Tibial nerve (tissue), 4 donors: ENCODE results near the gene RAET1E. TPM values are rescaled to one million over a fixed set of nuclear protein-coding genes. Genes with fewer than 3 reads are reported as not detected.
"Not testable (repeated sequence)": the region's sequence is repeated elsewhere in the genome, so short reads cannot be mapped to it uniquely, and the experiment has no call there.

Experiments
- DNase-seq, 2 donors: peaks; one replicate each; pipeline ENCODE4 v3.0.0-alpha.2; 2019; ENCODE audit warnings: low spot score in 2 of 2
- H3K27ac ChIP-seq, 4 donors: fragments of 200-600 bp; sonication (generic) in 3 of 4; one replicate each; pipeline ENCODE4 v1.5.1; 2017 to 2019; ENCODE audit warnings: mild to moderate bottlenecking in 1 of 4
- H3K27me3 ChIP-seq, 2 donors: fragments of 200-600 bp; sonication (generic) in 1 of 2; one replicate each; pipeline versions ENCODE4 v1.5.1 to v1.6.0; 2017 to 2019
- H3K36me3 ChIP-seq, 3 donors: fragments of 200-600 bp; sonication (generic); one replicate each; pipeline ENCODE4 v1.5.1; 2018 to 2019
- H3K4me1 ChIP-seq, 4 donors: fragments of 200-600 bp; sonication (generic) in 3 of 4; one replicate each; pipeline ENCODE4 v1.5.1; 2017 to 2019
- H3K4me3 ChIP-seq, 4 donors: fragments of 200-600 bp; sonication (generic) in 3 of 4; one replicate each; pipeline ENCODE4 v1.5.1; 2017 to 2019; ENCODE audit warnings: mild to moderate bottlenecking in 1 of 4, moderate library complexity in 1 of 4
- H3K9me3 ChIP-seq, 4 donors: fragments of 200-600 bp; sonication (generic) in 3 of 4; one replicate each; pipeline ENCODE4 v1.5.1; 2017 to 2019
- CTCF ChIP-seq, 5 experiments: fragments of 200-600 bp in 3 of 5; fragments of 450-650 bp in 2 of 5; sonication (generic) in 3 of 5; IDR thresholded peaks; one replicate each; pipeline ENCODE4 v1.5.1; 2016 to 2019; ENCODE audit warnings: antibody characterized with exemption in 5 of 5, mild to moderate bottlenecking in 3 of 5, moderate library complexity in 2 of 5
- EP300 ChIP-seq, 2 donors: sonication (generic); formaldehyde crosslinking; IDR thresholded peaks; one replicate each; pipeline ENCODE4 v1.6.1; 2017; ENCODE audit warnings: antibody characterized with exemption in 2 of 2, mild to moderate bottlenecking in 1 of 2
- POLR2A ChIP-seq, 2 donors: fragments of 450-650 bp; IDR thresholded peaks; one replicate each; pipeline ENCODE4 v1.6.1; 2017; ENCODE audit warnings: antibody characterized with exemption in 2 of 2, mild to moderate bottlenecking in 2 of 2, moderate library complexity in 2 of 2
- WGBS, 2 donors: methylation state at CpG; one replicate each; pipeline ENCODE4 v1.1.5; 2018; 5-methylcytosine and 5-hydroxymethylcytosine counted together
- total RNA-seq, 4 donors: library from RNA; depleted of rRNA; stranded (reverse); fragments of >200 nt; gene quantifications; one replicate each; pipeline ENCODE4 v1.1.0, GENCODE V29; 2016

Gene RAET1E
- total RNA-seq, 4 donors from 2014 or later, result 0.30 to 1.6 (median 0.44) TPM; not detected in 1

- Histone ChIP-seq H3K27me3 (no peaks in the 10 kb centered on the region), H3K27ac (no peak overlapping the region), H3K4me3 (no peak overlapping the region), H3K9me3 (peaks cover 0 to 14% (median 2%) of the 10 kb centered on the region in 4 donors), H3K36me3 (no peaks in the 10 kb centered on the region), H3K4me1 (no peaks in the 10 kb centered on the region)
- WGBS, 2 donors, result 92 to 94% methylated on average over 23 of the region's 23 CpGs
- TF ChIP-seq POLR2A (IDR thresholded peaks at IDR 0.05) (no peak), CTCF (IDR thresholded peaks at IDR 0.05) (no peak), EP300 (IDR thresholded peaks at IDR 0.05) (no peak)
- DNase-seq, result no peak
Measured at GRCh38 chr6:149910721-149911151, 12.8 kb upstream of the RAET1E start.

GRCh38 chr6:149909701-149910470, 12.0 kb upstream of the RAET1E start:
- 83 to 95% methylated on average over 8 to 9 of the region's 9 CpGs for WGBS, 2 donors
- Histone ChIP-seq H3K27ac (no peak overlapping the region), H3K4me3 (no peak overlapping the region), H3K4me1 (no peaks in the 10 kb centered on the region), H3K27me3 (no peaks in the 10 kb centered on the region), H3K36me3 (no peaks in the 10 kb centered on the region), H3K9me3 (peaks cover 0 to 14% (median 2%) of the 10 kb centered on the region in 4 donors)
- DNase-seq, result no peak
- no peak for TF ChIP-seq POLR2A (IDR thresholded peaks at IDR 0.05)
- TF ChIP-seq EP300 (IDR thresholded peaks at IDR 0.05), result no peak
- no peak for TF ChIP-seq CTCF (IDR thresholded peaks at IDR 0.05)

GRCh38 chr6:149908480-149908879, 10.6 kb upstream of the RAET1E start:
- H3K9me3 ChIP-seq, result peaks cover 0 to 14% (median 2%) of the 10 kb centered on the region in 4 donors
- H3K4me3 ChIP-seq, DNase-seq, H3K36me3 ChIP-seq, H3K27me3 ChIP-seq, H3K4me1 ChIP-seq, H3K27ac ChIP-seq: not testable (repeated sequence)
- 78 to 84% methylated on average over 4 of the region's 4 CpGs for WGBS, 2 donors

- Histone ChIP-seq H3K27me3 (no peaks in the 10 kb centered on the region), H3K36me3 (no peaks in the 10 kb centered on the region), H3K27ac (no peak overlapping the region), H3K4me1 (no peaks in the 10 kb centered on the region), H3K9me3 (peaks cover 0 to 14% (median 2%) of the 10 kb centered on the region in 4 donors), H3K4me3 (no peak overlapping the region)
- WGBS, 2 donors, result 90 to 92% methylated on average over 2 of the region's 2 CpGs
- TF ChIP-seq EP300 (IDR thresholded peaks at IDR 0.05) (no peak), CTCF (IDR thresholded peaks at IDR 0.05) (no peak), POLR2A (IDR thresholded peaks at IDR 0.05) (no peak)
- DNase-seq, result no peak
Measured at GRCh38 chr6:149907317-149907716, 9.4 kb upstream of the RAET1E start.

- Histone ChIP-seq H3K27ac (no peak overlapping the region), H3K9me3 (peaks cover 0 to 14% (median 2%) of the 10 kb centered on the region in 4 donors), H3K27me3 (no peaks in the 10 kb centered on the region), H3K36me3 (no peaks in the 10 kb centered on the region), H3K4me3 (no peak overlapping the region), H3K4me1 (no peaks in the 10 kb centered on the region)
- WGBS, 2 donors, result 85 to 96% methylated on average over 4 of the region's 4 CpGs
- TF ChIP-seq CTCF (IDR thresholded peaks at IDR 0.05) (no peak), POLR2A (IDR thresholded peaks at IDR 0.05) (no peak), EP300 (IDR thresholded peaks at IDR 0.05) (no peak)
- no peak for DNase-seq
Measured at GRCh38 chr6:149906405-149906804, 8.5 kb upstream of the RAET1E start.
